Endometrial microvascular endothelial cells (primary cell): ENCODE data around the gene HSF4. TPM values are rescaled to one million over a fixed set of nuclear protein-coding genes. Genes with fewer than 3 reads are reported as not detected.

ENCODE experiments used
- in situ Hi-C: cut with HindIII; loops from 2 replicates; pipeline ENCODE4 v1.10.0; 2017; ENCODE audit warnings: low sequenced_read_pairs, low pct_unique_long_range_greater_than_20kb; ENCODE audit errors: inconsistent ontology term
- total RNA-seq: library from RNA; depleted of rRNA; stranded (reverse); fragments of >200 nt; gene quantifications from one replicate; pipeline ENCODE4 v1.2.3, GENCODE V29; 2015; ENCODE audit errors: inconsistent ontology term

Gene HSF4
- total RNA-seq, 1 donor from 2014 or later = not detected

- in situ Hi-C loops = no loop called here
Measured at GRCh38 chr16:67179421-67180080, 15.0 kb downstream of the HSF4 start.

- in situ Hi-C loops = no loop called here
Measured at GRCh38 chr16:67180166-67180565, 15.6 kb downstream of the HSF4 start.

GRCh38 chr16:67181346-67181745, 16.8 kb downstream of the HSF4 start:
- in situ Hi-C loops = no loop called here

- in situ Hi-C loops = no loop called here
Measured at GRCh38 chr16:67182288-67182687, 17.7 kb downstream of the HSF4 start.

GRCh38 chr16:67183284-67183626, 18.7 kb downstream of the HSF4 start:
- in situ Hi-C loops = no loop called here

GRCh38 chr16:67183627-67184452, 19.3 kb downstream of the HSF4 start, which contains the start of gene MATCAP1:
TSS of gene MATCAP1 (minus strand) at chr16:67183963. CDS start at chr16:67180610, 3,353 bp downstream.
- in situ Hi-C loops = no loop called here

GRCh38 chr16:67184453-67184994, 20.0 kb downstream of the HSF4 start:
- in situ Hi-C loops = no loop called here

- in situ Hi-C loops = no loop called here
Measured at GRCh38 chr16:67184995-67185650, 20.6 kb downstream of the HSF4 start.

- in situ Hi-C loops = no loop called here
Measured at GRCh38 chr16:67185651-67186134, 21.1 kb downstream of the HSF4 start.

- in situ Hi-C loops = no loop called here
Measured at GRCh38 chr16:67186550-67186950, 22.0 kb downstream of the HSF4 start.

- in situ Hi-C loops = no loop called here
Measured at GRCh38 chr16:67187175-67187890, 22.8 kb downstream of the HSF4 start.

GRCh38 chr16:67188323-67188722, 23.8 kb downstream of the HSF4 start:
- in situ Hi-C loops = no loop called here

GRCh38 chr16:67188798-67189197, 24.3 kb downstream of the HSF4 start:
- in situ Hi-C loops = no loop called here

GRCh38 chr16:67190041-67190440, 25.5 kb downstream of the HSF4 start, which contains the start of gene EXOC3L1:
TSS of gene EXOC3L1 (minus strand) at chr16:67190136. CDS start at chr16:67189676, 460 bp downstream.
- in situ Hi-C loops = no loop called here

GRCh38 chr16:67190448-67191399, 26.2 kb downstream of the HSF4 start:
- in situ Hi-C loops = no loop called here

GRCh38 chr16:67191411-67191994, 27.0 kb downstream of the HSF4 start:
- in situ Hi-C loops = no loop called here

GRCh38 chr16:67191995-67192681, 27.6 kb downstream of the HSF4 start, which contains the start of gene E2F4:
TSS of gene E2F4 (plus strand) at chr16:67192155. CDS start at chr16:67192228, 73 bp downstream.
- in situ Hi-C loops = no loop called here
